Lower leg skin (tissue), 3 donors: ENCODE measurements around the gene SINHCAF.

Experiments used
- POLR2A ChIP-seq, 2 donors: fragments of 450-650 bp; IDR thresholded peaks; one replicate each; pipeline ENCODE4 v1.6.1; 2016 to 2017; ENCODE audit warnings: antibody characterized with exemption in 2 of 2, mild to moderate bottlenecking in 1 of 2, moderate library complexity in 1 of 2
- TF ChIP-seq, protein P1 (sequence below), 3 donors: fragments of 450-650 bp; IDR thresholded peaks; one replicate each; pipeline ENCODE4 v1.5.1; 2016; ENCODE audit warnings: antibody characterized with exemption in 3 of 3, mild to moderate bottlenecking in 3 of 3, moderate library complexity in 2 of 3

DNA sequence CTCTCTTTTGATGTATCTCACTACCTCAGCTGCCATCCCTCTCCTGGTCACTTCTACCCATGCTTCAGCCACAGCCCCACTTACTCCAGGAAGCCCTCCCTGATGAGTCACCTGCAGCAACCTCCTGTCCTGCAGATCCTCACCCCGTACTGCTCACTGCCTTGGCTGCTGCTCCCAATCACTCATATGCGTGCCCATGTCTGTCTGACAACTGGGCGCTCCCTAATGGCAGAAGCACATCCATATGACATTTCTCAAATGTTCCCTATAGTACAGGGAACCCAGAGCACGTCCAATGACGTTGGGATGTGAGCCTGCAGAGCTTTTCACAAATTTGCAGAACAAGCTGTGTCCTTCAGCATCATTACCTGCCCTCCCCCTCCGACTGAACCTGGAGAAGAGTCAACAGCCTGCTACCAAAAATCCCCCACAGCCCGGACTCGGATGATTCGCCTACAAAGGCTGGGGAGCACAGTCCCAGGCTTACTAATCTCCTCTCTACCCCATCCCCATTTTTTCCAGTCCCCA lies 90.0 kb downstream of the SINHCAF start:
- TF ChIP-seq, protein P1, sequence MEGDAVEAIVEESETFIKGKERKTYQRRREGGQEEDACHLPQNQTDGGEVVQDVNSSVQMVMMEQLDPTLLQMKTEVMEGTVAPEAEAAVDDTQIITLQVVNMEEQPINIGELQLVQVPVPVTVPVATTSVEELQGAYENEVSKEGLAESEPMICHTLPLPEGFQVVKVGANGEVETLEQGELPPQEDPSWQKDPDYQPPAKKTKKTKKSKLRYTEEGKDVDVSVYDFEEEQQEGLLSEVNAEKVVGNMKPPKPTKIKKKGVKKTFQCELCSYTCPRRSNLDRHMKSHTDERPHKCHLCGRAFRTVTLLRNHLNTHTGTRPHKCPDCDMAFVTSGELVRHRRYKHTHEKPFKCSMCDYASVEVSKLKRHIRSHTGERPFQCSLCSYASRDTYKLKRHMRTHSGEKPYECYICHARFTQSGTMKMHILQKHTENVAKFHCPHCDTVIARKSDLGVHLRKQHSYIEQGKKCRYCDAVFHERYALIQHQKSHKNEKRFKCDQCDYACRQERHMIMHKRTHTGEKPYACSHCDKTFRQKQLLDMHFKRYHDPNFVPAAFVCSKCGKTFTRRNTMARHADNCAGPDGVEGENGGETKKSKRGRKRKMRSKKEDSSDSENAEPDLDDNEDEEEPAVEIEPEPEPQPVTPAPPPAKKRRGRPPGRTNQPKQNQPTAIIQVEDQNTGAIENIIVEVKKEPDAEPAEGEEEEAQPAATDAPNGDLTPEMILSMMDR (IDR thresholded peaks at IDR 0.05), result no peak
- TF ChIP-seq POLR2A (IDR thresholded peaks at IDR 0.05), result no peak
